HG03565 (cell line): ENCODE data around the gene ATP10A.

Experiments
- ATAC-seq: cut with Tn5 transposase; IDR thresholded peaks from one replicate; pipeline ENCODE4 v1.9.1; 2021; ENCODE audit warnings: mild to moderate bottlenecking, moderate library complexity; ENCODE audit not compliant: unreplicated experiment

The ATP10A gene

DNA sequence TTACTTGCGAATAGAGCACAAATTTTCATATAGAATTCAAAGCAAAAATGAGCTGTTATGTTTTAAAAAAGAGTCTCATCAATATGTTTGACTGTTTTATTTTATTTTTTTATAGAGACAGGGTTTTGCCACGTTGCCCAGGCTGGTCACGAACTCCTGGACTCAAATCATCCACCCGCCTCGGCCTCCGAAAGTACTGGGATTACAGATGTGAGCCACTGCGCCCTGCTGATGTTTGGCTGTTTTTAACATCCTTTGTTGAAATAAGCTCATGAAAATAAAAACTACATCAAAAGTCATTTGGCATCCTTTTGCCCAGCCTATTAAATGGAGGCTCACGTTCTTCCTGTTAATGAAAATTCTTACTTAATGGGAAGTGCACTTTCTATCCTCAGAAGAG, 154.7 kb downstream of the ATP10A start:
- ATAC-seq = no peak

DNA sequence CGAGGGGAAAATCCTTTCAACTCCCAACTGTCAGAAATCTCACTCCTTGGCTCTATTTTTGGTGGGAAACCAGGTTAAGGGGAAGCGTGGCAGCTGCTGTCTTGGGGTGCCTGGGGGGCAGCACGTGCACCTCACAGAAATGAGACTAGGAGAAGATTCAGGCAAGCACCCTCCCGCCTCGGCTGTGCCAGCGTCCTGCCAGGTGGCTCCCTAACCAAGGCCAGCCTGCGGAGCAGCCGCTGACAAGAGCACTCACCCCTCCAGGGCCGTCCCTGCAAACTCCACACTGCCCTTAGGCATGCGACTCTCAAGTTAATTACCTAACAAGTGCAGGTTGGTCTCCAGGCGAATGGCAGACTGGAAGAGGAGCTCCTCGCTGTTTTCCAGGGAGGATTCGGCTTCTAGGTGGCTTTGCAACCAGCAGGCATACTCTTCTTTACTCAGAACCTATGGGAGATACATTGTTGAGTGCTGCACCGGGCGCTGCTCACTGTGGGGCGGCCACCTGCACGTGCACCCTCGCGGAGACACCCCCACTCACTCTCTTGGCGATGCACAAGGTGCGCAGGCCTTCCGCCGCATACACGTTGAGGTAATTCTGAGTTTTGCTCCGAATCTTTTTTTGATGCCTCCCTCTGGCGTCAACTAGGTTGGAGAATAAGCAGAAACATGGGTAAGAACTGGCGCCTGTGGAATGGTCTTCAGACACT, 155.3 kb downstream of the ATP10A start:
- no peak for ATAC-seq

- ATAC-seq = no peak
Observed at GRCh38 chr15:25706176-25706955, 156.8 kb downstream of the ATP10A start.

DNA sequence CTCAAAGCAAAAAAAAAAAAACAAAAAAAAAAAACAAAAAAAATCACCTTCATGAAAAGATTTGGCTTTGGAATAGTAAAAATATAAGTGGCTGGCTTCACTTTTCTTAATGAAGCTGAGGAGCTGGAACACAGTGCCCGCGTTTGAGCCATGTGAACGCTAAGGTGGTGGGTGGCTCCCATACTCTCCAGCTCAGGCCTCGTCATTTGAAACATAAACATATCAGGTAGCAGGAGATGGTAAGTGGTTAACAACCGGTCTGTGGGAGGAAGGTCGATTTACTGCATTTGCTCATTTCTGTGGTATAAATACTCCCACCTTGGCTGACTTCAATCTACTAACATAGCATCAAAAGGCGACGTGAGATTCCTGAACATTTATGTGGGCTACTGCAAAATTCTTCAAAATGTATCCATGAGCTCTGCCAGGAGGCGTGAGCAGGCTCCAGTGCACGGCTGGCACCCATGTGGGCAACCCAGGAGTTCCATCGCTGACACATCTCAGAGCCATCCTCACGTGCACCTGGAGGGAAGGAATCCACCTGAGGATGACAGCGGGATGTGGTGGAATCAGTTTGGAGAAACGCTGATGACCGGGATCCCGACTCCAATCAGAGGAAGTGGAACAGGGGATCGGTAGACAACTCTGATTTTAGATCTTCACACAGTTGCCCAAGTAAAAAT, 157.6 kb downstream of the ATP10A start:
- no peak for ATAC-seq

GRCh38 chr15:25703726-25704125, 159.4 kb downstream of the ATP10A start:
- no peak for ATAC-seq

GRCh38 chr15:25701721-25702465, 161.2 kb downstream of the ATP10A start:
- no peak for ATAC-seq

- no peak for ATAC-seq
Observed at GRCh38 chr15:25700916-25701315, 162.2 kb downstream of the ATP10A start.

GRCh38 chr15:25697586-25697985, 165.5 kb downstream of the ATP10A start:
- ATAC-seq = no peak

DNA sequence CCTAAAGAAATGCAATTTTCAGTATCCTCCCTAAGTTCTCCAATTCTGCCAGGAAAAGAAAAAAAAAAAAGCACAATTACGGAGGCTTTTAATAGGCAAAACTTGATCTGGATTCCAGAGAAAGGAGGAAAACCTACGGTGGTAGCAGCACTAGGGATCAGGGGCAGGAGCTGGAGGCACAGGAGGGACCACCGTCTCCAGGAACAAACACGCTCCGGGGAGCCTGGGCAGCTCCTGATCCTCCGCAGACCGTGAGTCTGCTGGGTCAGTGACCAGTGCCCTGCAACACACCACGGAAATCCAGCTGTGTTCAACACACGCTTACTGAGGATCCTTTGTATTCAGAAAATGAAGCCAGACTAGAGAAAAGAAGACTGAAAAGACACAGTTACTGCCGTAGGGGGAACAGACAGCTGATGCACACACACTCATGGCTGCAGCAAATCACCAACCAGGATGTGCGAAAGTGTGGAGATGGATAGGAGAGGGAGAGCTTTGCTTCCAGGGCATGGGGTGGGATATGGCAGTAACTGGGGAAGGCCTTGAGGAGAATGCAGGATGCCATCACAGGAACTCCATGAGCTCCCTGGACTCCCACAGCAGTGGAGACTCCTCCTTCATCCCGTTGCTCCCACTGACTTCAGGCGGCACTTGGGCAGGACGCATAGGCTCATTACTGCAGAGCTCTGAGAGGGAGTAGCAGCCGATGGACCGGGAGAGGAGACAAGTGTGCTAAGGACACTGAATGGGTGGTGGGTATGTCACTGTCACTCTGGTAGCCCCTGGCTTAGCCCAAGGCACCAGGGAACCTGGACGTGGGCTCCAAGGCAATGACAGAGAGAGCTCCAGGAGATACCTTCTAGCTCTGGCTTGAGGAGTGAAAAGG, 167.0 kb downstream of the ATP10A start:
- ATAC-seq = no peak

GRCh38 chr15:25694823-25695312, 168.3 kb downstream of the ATP10A start:
- no peak for ATAC-seq

DNA sequence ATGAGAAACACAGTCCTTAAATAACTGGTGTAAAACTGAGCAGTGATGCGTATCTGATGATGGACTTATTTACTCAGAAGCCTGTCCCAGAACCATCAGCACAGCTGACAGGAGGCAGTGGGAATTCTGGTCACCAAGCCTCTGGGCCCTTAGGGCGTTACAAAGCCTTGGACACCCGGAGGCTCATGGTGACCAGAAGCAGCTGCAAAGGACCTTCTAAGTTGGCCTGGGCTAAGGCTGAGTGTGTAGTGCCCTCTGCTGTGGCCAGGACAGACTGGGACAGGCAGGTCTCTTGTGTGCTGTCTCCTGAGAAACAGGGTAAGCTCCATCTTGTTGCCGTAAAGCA, 168.9 kb downstream of the ATP10A start:
- no peak for ATAC-seq

DNA sequence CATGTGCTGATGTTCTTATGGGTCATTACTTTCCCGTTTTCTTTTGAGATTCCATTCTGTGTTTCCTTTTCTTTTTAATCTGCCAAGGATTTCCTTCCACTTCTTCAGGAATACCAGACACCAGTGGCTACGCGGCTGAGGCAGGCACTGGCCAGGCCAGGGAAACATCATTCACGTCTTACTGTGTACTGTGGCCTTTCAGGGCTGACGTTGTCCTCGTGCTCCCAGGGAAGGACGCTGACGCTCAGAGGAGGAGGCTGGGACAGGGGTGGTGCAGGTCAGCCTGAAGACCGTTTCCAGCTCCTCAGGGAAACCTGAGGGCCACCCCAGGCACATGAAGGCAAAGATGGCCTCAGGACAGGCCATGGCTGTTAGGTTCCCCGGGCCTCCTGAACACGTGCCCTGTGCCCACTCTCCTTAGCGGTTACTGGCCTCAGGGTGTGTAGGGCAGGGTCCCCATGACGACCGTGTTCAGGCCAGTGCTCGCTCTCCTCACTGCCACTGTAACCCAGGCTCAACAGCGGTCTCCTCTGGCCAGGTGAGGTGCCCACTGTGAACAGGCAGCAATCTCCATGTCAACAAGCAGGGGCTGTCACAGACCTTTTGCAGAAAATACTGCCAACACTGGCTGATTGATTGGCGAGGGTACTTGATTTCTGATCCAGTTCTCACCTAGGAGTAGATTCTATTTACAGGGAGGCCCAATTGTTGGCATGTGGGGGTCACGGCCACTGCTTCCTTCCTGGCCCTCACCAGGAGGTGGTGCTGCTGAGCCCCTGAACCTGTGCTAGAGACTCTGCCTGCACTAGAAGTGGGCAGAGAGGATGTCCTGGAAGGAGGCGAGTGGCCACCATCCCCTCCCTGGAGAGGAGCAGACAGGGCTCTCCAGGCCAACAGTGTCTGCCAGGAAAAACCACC, 169.5 kb downstream of the ATP10A start:
- ATAC-seq = no peak

- no peak for ATAC-seq
Observed at GRCh38 chr15:25691544-25692430, 171.3 kb downstream of the ATP10A start.

GRCh38 chr15:25690673-25691543, 172.2 kb downstream of the ATP10A start:
- ATAC-seq = no peak

- no peak for ATAC-seq
Observed at GRCh38 chr15:25689592-25689991, 173.5 kb downstream of the ATP10A start.

GRCh38 chr15:25688166-25688565, 175.0 kb downstream of the ATP10A start:
- ATAC-seq = no peak

GRCh38 chr15:25687689-25688088, 175.4 kb downstream of the ATP10A start:
- no peak for ATAC-seq
